HG03378 (cell line): ENCODE data around the gene GRM7.

Source experiments
- ATAC-seq: cut with Tn5 transposase; IDR thresholded peaks from one replicate; pipeline ENCODE4 v1.9.1; 2021; ENCODE audit warnings: mild to moderate bottlenecking, moderate library complexity; ENCODE audit not compliant: unreplicated experiment

The GRM7 gene

DNA sequence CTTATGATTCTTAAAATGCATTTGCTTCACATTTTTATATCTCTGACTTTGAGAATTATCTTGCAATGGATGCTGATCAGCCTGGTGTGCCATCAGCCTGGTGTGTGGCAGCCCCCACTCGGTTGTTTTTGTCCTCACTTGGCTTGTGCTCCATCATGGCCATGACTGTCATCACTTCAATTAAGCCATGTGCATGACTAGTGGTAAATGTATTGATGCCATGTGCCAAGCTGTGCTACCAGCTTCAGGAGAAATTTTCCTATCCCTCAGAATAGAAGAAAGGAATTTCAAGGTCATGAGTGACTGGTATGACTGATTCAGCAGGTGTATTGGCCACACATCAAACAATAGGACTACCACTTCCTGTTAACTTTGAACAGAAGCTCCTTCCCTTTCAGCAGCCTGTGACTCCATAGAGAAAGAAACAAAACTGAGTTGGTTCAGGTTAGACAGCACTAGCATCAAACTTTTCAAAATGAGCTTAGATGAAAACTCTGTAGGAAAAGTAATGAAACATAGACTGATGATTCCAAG is 251.7 kb downstream of the GRM7 start:
- ATAC-seq = no peak

DNA sequence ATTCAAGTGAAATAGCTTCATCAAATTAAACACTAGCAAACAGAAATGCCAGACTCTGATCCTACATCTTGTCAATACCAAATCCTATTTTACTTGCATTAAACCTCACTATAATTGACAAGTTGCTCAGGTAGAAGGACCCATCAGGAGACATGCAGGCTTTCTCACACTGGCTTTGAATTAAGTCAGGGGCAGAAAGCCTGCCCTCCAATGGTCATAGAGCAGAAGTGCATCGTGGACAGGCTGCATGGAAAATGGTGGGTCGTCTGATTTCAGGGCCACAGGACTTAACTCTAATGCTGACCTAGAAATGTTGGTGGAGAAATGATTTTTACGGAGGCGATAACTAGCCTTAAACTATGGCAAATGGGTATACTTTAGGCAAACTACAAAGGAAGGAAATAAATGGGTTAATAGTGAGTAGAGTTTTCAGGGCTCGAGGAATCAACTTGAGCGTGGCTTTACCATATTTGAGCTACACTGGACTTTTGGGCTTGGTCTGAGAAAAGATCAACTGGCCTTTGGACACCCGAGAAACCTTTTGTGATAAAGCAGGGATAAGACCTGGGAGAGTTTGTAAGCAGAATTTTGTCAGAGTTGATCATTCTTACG is 283.9 kb downstream of the GRM7 start:
- no peak for ATAC-seq

- ATAC-seq = no peak
These were observed 285.6 kb downstream of the GRM7 start for GRCh38 chr3:7146529-7146928.

GRCh38 chr3:7158516-7158915 is 297.6 kb downstream of the GRM7 start:
- no peak for ATAC-seq

DNA sequence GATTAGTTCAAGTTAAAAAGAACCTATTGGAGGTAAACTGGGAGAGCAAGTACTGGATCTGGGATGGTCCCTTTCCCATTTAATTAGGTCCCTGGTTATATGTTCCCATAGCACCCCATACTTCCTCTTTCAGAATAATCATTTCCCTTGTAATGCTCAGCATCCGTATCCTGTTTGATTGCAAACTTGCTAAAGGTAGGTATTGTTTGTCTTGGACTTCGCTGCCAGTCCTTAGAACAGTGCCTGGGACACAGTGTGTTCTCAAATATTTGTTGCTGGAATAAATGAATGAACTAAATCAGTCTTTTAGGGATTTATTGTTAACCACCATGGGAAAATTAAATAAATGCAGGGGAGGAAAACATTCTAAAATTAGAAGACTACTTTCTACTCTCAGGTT is 299.8 kb downstream of the GRM7 start:
- no peak for ATAC-seq

- no peak for ATAC-seq
These were observed 305.5 kb downstream of the GRM7 start for GRCh38 chr3:7166460-7166859.

- no peak for ATAC-seq
These were observed 310.6 kb downstream of the GRM7 start for GRCh38 chr3:7171493-7171892.

DNA sequence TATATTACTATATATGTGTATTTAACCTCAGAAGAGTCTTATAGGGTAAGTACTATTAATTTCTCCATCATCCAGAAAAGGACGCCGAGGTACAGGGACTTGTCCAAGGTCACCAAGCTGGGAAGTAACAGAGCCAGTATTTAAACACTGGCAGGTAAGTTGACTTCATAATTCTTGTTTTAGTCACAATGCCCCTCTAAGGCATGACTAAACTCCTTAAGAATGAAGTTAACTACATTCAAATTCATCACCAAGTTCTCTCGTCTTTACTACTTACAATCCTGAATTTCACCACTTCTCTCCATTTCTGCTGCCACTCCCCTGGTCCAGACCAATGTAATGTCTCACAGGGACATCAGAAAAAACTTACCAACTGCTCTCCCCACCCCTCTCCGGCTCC is 312.1 kb downstream of the GRM7 start:
- ATAC-seq = no peak

DNA sequence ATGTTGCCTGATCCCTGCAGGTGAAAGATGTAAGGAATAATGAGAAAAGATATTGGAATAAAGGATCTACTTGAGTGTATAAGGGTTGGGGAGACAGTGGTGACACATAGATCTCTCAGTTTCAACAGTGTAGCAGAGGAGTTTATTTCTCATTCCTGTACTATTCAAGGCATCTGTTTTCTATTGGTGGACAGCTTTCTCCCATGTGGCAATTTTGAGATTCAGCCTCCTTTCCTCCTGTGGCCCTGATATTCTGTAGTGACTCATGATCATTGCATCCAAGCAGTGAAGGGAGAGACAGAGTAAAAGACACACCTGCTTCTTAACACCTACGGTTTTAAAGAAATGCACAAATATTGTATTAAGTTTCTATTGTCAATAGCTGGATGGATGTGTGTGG is 327.6 kb downstream of the GRM7 start:
- ATAC-seq = no peak

- ATAC-seq = no peak
These were observed 329.2 kb downstream of the GRM7 start for GRCh38 chr3:7190095-7190494.

DNA sequence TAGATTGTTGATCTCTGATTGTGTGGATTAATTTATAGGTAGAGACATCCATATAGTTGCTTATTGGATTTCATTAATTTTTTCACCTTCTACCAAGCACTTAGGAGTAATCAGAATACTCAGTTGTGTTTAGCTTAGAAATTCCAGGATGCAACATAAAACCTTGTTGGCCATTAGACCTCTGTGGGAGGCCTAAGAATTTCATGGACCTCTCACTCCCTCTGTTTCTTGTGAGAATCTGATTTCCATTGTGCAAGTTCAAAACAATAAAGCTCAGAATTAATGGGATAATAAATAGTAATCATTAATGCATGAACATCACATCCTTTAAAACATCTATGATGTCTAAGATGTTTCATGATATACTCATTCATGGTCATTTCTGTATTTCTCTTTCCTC is 332.4 kb downstream of the GRM7 start:
- no peak for ATAC-seq

GRCh38 chr3:7194071-7194835 is 333.3 kb downstream of the GRM7 start:
- no peak for ATAC-seq

DNA sequence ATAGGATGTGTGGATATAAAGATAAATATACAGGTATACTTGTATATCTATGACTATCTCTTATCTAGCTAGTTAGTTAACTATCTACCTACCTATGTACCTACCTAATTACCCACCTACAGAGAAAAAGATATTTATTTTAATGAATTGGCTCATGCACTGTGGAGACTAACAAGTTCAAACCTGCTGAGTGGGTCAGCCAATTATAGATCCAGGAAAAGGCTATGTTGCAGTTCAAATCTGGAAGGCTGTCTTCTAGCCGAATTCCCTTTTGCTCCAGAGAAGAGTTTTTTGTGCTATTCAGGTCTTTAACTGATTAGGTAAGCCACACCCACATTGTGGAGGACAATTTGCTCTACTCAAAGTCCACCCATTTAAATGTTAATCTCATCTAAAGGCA is 335.0 kb downstream of the GRM7 start:
- ATAC-seq = no peak

DNA sequence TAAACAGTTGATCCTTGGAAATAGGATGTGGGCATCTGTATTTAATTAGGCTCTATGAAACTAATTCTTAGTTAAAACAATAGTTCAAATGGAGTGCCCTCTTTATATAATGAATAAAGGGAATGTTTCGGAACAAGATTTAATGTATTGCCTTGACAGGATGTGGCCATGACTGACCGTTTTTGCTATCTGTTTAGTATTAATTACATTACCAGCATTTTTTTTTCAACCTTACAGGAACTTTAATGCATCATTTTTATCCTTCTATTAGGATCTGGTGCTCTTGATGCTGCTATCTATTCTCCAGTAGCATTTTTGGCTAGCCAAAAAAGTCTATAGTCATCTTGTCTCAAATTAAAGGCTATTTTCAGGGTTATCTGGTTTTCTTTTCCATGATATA is 340.9 kb downstream of the GRM7 start:
- ATAC-seq = no peak

DNA sequence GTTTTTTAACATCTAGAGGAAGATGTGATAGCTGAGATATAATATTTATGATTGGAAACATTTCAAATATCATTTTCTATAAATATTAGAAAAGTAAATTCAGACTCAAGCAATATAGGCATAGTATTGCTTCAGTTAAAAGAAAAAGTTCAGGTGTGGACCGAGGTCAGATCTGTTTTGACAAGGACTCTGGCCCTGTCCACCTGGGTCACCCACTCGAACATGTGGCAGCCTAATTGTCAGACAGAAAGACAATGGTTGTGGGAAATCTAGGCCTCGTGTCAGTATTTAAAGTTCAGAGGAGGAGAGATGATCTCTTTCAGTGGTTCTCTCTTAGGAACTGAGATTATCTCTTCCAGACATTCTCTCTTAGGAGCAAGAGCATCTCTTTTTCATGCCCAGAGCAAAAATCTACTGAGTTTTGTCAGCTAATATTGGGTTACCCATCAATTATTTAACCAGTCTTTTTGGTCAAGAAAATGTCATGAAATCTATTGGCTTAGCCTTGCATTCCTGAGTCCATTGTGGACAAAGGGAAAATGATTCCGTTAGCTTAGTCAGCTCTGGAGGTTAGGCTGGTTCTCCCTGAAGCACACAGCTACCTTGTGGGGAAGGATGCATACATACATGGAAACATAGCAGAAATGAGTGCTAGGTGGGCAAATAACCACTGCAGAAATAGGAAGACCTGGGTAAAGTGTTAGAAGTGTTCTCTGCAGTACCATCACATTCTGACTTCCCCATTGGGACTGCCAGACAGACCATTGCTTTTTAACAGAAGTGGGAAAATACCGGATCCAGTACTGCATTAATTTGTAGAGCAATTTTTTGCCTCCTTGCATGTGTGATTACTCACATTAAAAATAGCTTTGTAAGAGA is 343.3 kb downstream of the GRM7 start:
- peak; percentile 44 for ATAC-seq

DNA sequence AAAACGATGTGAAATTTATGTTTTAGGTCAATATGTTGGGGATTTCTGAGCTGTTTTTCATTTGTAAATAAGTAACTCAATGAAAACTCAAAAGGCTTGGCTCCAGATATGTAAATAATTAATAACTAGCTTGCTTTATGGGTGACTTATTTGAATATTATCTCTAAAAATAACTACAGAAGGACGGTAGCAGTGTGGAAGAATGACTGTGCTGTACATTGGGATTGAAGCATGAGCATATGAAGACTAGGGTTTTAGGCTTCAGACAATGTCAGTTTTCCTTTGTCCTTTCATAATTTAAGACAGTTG is 343.9 kb downstream of the GRM7 start:
- ATAC-seq = peak; percentile 44

DNA sequence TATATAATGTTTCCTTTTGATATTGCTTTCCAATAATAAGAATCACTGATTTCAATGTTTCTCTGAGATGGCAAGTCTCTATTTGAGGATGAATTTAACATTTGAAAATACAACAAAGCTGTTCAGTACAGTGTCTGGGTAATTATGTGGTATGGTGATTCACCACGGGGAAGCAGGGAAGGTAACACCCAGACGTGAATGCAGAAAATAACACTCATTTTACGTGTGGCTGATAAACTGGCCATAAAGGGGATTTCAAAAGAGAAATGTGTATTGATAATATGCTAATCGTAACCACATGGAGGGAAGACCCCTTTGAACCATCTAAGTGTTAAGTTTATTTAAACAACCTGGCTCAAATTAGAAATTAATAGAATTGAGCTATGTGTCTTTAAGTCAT is 344.6 kb downstream of the GRM7 start:
- ATAC-seq = no peak

DNA sequence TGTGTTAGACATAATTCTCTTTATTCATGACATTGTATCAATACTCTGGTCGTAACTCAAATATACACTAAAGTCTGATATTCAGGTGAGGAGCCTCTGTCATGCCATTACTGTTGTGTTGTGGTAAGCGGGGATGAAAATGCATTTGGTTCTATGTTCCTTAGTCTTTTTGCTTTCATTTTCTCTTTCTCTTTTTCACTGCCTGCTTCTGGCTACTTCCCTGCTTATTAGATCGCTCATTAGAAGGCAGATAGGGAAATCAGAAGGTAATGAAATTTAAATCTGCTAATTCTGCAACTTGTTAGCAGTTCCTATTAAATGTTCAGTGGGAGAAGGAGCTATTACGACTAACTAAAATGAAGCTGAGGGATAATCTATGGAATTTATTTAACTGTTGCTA is 345.0 kb downstream of the GRM7 start:
- ATAC-seq = no peak

DNA sequence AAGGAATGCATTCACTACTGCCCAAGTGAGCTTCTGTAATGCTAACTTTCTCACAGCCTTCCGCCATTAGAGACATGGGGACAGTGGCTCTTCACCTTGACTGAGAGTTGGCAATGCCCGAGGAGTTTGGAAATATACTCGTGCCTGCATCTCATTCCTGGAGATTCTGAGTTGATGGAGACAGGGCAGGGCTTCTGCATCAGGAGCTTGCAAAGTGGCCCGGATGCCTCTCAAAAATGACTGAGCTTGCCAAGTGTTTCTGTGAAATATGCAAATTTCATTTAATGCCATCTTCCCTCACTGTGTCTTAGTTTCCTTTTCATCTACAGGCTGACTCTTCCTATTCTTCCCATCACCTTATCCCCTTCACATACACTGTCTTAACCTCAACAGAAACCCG is 346.2 kb downstream of the GRM7 start:
- ATAC-seq = no peak

GRCh38 chr3:7207928-7208327 is 347.0 kb downstream of the GRM7 start:
- ATAC-seq = no peak

DNA sequence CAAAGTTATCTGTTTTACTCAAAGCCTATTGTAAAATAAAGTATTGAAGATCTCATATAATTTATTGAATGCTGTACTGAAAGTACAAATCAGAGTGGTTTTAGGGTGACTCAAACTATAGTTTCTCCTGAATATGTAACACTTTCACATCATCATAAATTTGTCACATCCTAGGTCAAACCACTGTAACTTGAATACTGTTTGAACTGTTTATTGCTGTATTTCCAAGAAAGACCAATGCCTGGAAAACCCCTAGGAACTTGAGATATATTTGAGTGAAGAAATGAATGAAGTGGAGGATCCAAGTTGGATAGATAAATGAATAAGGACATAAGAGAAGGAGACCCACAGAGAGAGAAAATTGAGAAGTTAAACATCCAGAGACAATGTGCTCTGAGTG is 348.2 kb downstream of the GRM7 start:
- no peak for ATAC-seq

GRCh38 chr3:7211740-7212139 is 350.8 kb downstream of the GRM7 start:
- no peak for ATAC-seq
